ENCODE measurements around the gene KCNMA1. TPM values are rescaled to one million over a fixed set of nuclear protein-coding genes. Genes with fewer than 3 reads are reported as not detected.

KCNMA1 gene
- total RNA-seq, 2 donors from 2014 or later = 29.1 to 37.9 TPM

GRCh38 chr10:76973091-76974016 lies 664.3 kb downstream of the KCNMA1 start:
- DNase-seq (ENCODE audit: low spot score) = peak; percentile 19
- intact Hi-C loops (cut with DNase I) = no loop called here
- Histone ChIP-seq H3K36me3 (no peaks in the 10 kb centered on the region), H3K4me3 (no peak overlapping the region), H3K27me3 (replicated peaks; ENCODE audit: insufficient read depth) (peaks cover 4% of the 10 kb centered on the region), H3K9me3 (no peaks in the 10 kb centered on the region), H3K27ac (peak overlapping the region in 1 of 2 donors; percentile 5), H3K4me1 (replicated peaks) (no peaks in the 10 kb centered on the region)
- TF ChIP-seq POLR2AphosphoS5 (IDR thresholded peaks at IDR 0.05) = peak; percentile 75
- TF ChIP-seq POLR2A (IDR thresholded peaks at IDR 0.05) = no peak
- 17% methylated on average over 10 of the region's 10 CpGs for WGBS

- H3K27ac ChIP-seq = no peak overlapping the region
- peaks cover 4% of the 10 kb centered on the region for H3K27me3 ChIP-seq (replicated peaks; ENCODE audit: insufficient read depth)
- no peaks in the 10 kb centered on the region for H3K4me1 ChIP-seq (replicated peaks)
- no peak for DNase-seq (ENCODE audit: low spot score)
- 52% methylated on average over 2 of the region's 2 CpGs for WGBS
- no peaks in the 10 kb centered on the region for H3K36me3 ChIP-seq
- TF ChIP-seq POLR2A (IDR thresholded peaks at IDR 0.05) = no peak
- TF ChIP-seq CTCF (IDR thresholded peaks at IDR 0.05) = no peak
- TF ChIP-seq POLR2AphosphoS5 (IDR thresholded peaks at IDR 0.05) = no peak
- no peak overlapping the region for H3K4me3 ChIP-seq
- H3K9me3 ChIP-seq = no peaks in the 10 kb centered on the region
- intact Hi-C loops (cut with DNase I) = no loop called here
Observed at GRCh38 chr10:76972541-76972940, 665.1 kb downstream of the KCNMA1 start.

- WGBS = 85% methylated on average over 8 of the region's 8 CpGs
Observed at GRCh38 chr10:76971547-76972170, 665.9 kb downstream of the KCNMA1 start.

GRCh38 chr10:76970711-76971519 lies 666.7 kb downstream of the KCNMA1 start:
- 83% methylated on average over 6 of the region's 6 CpGs for WGBS
- Histone ChIP-seq H3K4me3 (no peak overlapping the region), H3K36me3 (no peaks in the 10 kb centered on the region), H3K27ac (no peak overlapping the region), H3K27me3 (replicated peaks; ENCODE audit: insufficient read depth) (peaks cover 4% of the 10 kb centered on the region), H3K4me1 (replicated peaks) (no peaks in the 10 kb centered on the region), H3K9me3 (no peaks in the 10 kb centered on the region)
- DNase-seq (ENCODE audit: low spot score) = no peak
- TF ChIP-seq CTCF (IDR thresholded peaks at IDR 0.05) (no peak), POLR2A (IDR thresholded peaks at IDR 0.05) (no peak), POLR2AphosphoS5 (IDR thresholded peaks at IDR 0.05) (no peak)
- intact Hi-C loops (cut with DNase I) = no loop called here

More at GRCh38 chr10:76971547-76972170, 665.9 kb downstream of the KCNMA1 start:
- H3K36me3 ChIP-seq = no peaks in the 10 kb centered on the region
- no peak overlapping the region for H3K4me3 ChIP-seq
- intact Hi-C loops (cut with DNase I) = no loop called here
- TF ChIP-seq CTCF (IDR thresholded peaks at IDR 0.05) = no peak
- TF ChIP-seq POLR2A (IDR thresholded peaks at IDR 0.05) = no peak
- TF ChIP-seq POLR2AphosphoS5 (IDR thresholded peaks at IDR 0.05) = no peak
- no peaks in the 10 kb centered on the region for H3K4me1 ChIP-seq (replicated peaks)
- DNase-seq (ENCODE audit: low spot score) = no peak
- no peaks in the 10 kb centered on the region for H3K9me3 ChIP-seq
- peaks cover 4% of the 10 kb centered on the region for H3K27me3 ChIP-seq (replicated peaks; ENCODE audit: insufficient read depth)
- no peak overlapping the region for H3K27ac ChIP-seq
